T-helper 17 cell (primary cell): ENCODE results near the gene ZNFX1. TPM values are rescaled to one million over a fixed set of nuclear protein-coding genes. Genes with fewer than 3 reads are reported as not detected.

Experiments
- total RNA-seq, 4 donors: library from RNA in 2 of 4; stranded (reverse) in 2 of 4; gene quantifications; one replicate each; pipeline ENCODE4 v1.2.3 and lab custom pipeline; 2022 to 2026

The ZNFX1 gene
- total RNA-seq, 2 donors from 2014 or later: 54.0 to 58.8 TPM

Other genes starting within 250 kb of the ZNFX1 start
- gene CSE1L, start 231.7 kb downstream of the ZNFX1 start, total RNA-seq: 10 to 100 TPM; 26.8 to 33.0 TPM
- gene STAU1, start 89.7 kb downstream of the ZNFX1 start, total RNA-seq: 10 to 100 TPM; 45.6 to 62.5 TPM
- 10 to 100 TPM; 84.1 to 87.5 TPM for gene DDX27, start 58.6 kb downstream of the ZNFX1 start, total RNA-seq
- gene KCNB1, start 204.6 kb upstream of the ZNFX1 start, total RNA-seq: under 1 TPM; 0.12 to 0.21 TPM